ENCODE results near the gene DRD4. TPM values are rescaled to one million over a fixed set of nuclear protein-coding genes. Genes with fewer than 3 reads are reported as not detected.

The DRD4 gene
- not detected for total RNA-seq

GRCh38 chr11:636511-637332, at the start of gene DRD4:
Gene DRD4 (plus strand): TSS chr11:637269. CDS start chr11:637305, 36 bp downstream.
- Histone ChIP-seq H3K9me3 (no peaks in the 10 kb centered on the region), H3K4me3 (peak within 1 kb of the TSS in 3 of 4 donors; percentile 9 to 15 (median 13)), H3K36me3 (no peaks in the 10 kb centered on the region), H3K4me1 (peaks cover 6 to 12% of the 10 kb centered on the region in 2 donors), H3K27me3 (peaks cover 21 to 27% (median 25%) of the 10 kb centered on the region in 3 donors), H3K27ac (no peak within 1 kb of the TSS)
- TF ChIP-seq CTCF (IDR thresholded peaks at IDR 0.05 in 4 of 5, conservative IDR thresholded peaks at IDR 0.05 in 1 of 5) = no peak
- no peak for TF ChIP-seq POLR2A (IDR thresholded peaks at IDR 0.05)
- in situ Hi-C loops (cut with MboI; ENCODE audit: low sequenced_read_pairs in 4 of 4) (no loop called here), intact Hi-C loops (cut with DNase I; ENCODE audit: low total_unique reads) (no loop called here)
- ATAC-seq (no peak), DNase-seq (no peak)

GRCh38 chr11:587546-587945, 49.5 kb upstream of the DRD4 start:
- no peak for TF ChIP-seq CTCF (IDR thresholded peaks at IDR 0.05 in 4 of 5, conservative IDR thresholded peaks at IDR 0.05 in 1 of 5)
- TF ChIP-seq POLR2A (IDR thresholded peaks at IDR 0.05) = no peak
- Histone ChIP-seq H3K27ac (no peak overlapping the region), H3K4me3 (no peak overlapping the region), H3K9me3 (no peaks in the 10 kb centered on the region), H3K4me1 (no peaks in the 10 kb centered on the region), H3K27me3 (no peaks in the 10 kb centered on the region), H3K36me3 (peaks cover 0 to 62% of the 10 kb centered on the region in 2 donors)
- intact Hi-C loops (cut with DNase I; ENCODE audit: low total_unique reads) = no loop called here
- in situ Hi-C loops (cut with MboI; ENCODE audit: low sequenced_read_pairs in 4 of 4) = no loop called here
- DNase-seq = no peak
- ATAC-seq = peak in 1 of 2 donors; percentile 14

GRCh38 chr11:587978-588380, 49.1 kb upstream of the DRD4 start:
- H3K4me3 ChIP-seq = no peak overlapping the region
- no peak overlapping the region for H3K27ac ChIP-seq
- intact Hi-C loops (cut with DNase I; ENCODE audit: low total_unique reads) (no loop called here), in situ Hi-C loops (cut with MboI; ENCODE audit: low sequenced_read_pairs in 4 of 4) (no loop called here)
- TF ChIP-seq CTCF (IDR thresholded peaks at IDR 0.05 in 4 of 5, conservative IDR thresholded peaks at IDR 0.05 in 1 of 5) (no peak), POLR2A (IDR thresholded peaks at IDR 0.05) (no peak)
- peak in 1 of 2 donors; percentile 24 for ATAC-seq
- no peak for DNase-seq
- peaks cover 0 to 64% of the 10 kb centered on the region in 2 donors for H3K36me3 ChIP-seq
- no peaks in the 10 kb centered on the region for H3K27me3 ChIP-seq
- H3K4me1 ChIP-seq = no peaks in the 10 kb centered on the region
- H3K9me3 ChIP-seq = no peaks in the 10 kb centered on the region

GRCh38 chr11:589798-590197, 47.3 kb upstream of the DRD4 start:
- Histone ChIP-seq H3K4me3 (no peak overlapping the region), H3K27ac (no peak overlapping the region), H3K4me1 (no peaks in the 10 kb centered on the region), H3K36me3 (peaks cover 0 to 66% of the 10 kb centered on the region in 2 donors), H3K9me3 (no peaks in the 10 kb centered on the region), H3K27me3 (no peaks in the 10 kb centered on the region)
- TF ChIP-seq CTCF (IDR thresholded peaks at IDR 0.05 in 4 of 5, conservative IDR thresholded peaks at IDR 0.05 in 1 of 5) (no peak), POLR2A (IDR thresholded peaks at IDR 0.05) (no peak)
- intact Hi-C loops (cut with DNase I; ENCODE audit: low total_unique reads) = no loop called here
- DNase-seq (no peak), ATAC-seq (no peak)
- in situ Hi-C loops (cut with MboI; ENCODE audit: low sequenced_read_pairs in 4 of 4) = no loop called here
